H1 (cell line): ENCODE results near the gene RAB22A.

Experiments
- BCL11A ChIP-seq, 2 experiments: IDR thresholded peaks; one replicate each; pipeline ENCODE4 v1.6.1; 2011; ENCODE audit warnings: low read depth in 2 of 2, low read length in 2 of 2, mild to moderate bottlenecking in 2 of 2
- BRCA1 ChIP-seq: IDR thresholded peaks from 2 replicates; pipeline ENCODE4 v1.6.1; 2012; ENCODE audit warnings: low read depth, low read length, improper control_type of control experiment
- EP300 ChIP-seq, 2 experiments: IDR thresholded peaks; 1 replicate in 1 of 2; 2 replicates in 1 of 2; pipeline ENCODE4 v1.6.1; 2011 to 2012; ENCODE audit warnings: low read depth in 2 of 2, low read length in 2 of 2, mild to moderate bottlenecking in 2 of 2, borderline replicate concordance in 1 of 2, inconsistent platforms in 1 of 2, moderate library complexity in 1 of 2
- EZH2 ChIP-seq: fragments of 200-600 bp; sonication (generic); IDR thresholded peaks from 2 replicates; pipeline ENCODE4 v1.7.1; 2012; ENCODE audit warnings: low read depth, mild to moderate bottlenecking, moderate library complexity, low read length, inconsistent platforms; ENCODE audit not compliant: severe bottlenecking
- GABPA ChIP-seq: IDR thresholded peaks from 2 replicates; pipeline ENCODE4 v1.6.1; 2011; ENCODE audit warnings: mild to moderate bottlenecking, low read length, moderate library complexity, borderline replicate concordance; ENCODE audit not compliant: insufficient read depth
- POLR2A ChIP-seq, 2 experiments: IDR thresholded peaks; 1 replicate in 1 of 2; 2 replicates in 1 of 2; pipeline ENCODE4 v1.6.1; 2011; ENCODE audit warnings: low read depth in 2 of 2, low read length in 2 of 2, mild to moderate bottlenecking in 2 of 2; ENCODE audit errors: control extremely low read depth in 1 of 2
- POLR2AphosphoS5 ChIP-seq: IDR thresholded peaks from 2 replicates; pipeline ENCODE4 v1.6.1; 2011; ENCODE audit warnings: low read depth, low read length
- RNF2 ChIP-seq: fragments of 200-900, 300-1000 bp; sonication (generic); IDR thresholded peaks from 2 replicates; pipeline ENCODE4 v1.7.1; 2016; ENCODE audit warnings: borderline replicate concordance, low read depth, mild to moderate bottlenecking, antibody characterized with exemption, low read length; ENCODE audit not compliant: poor library complexity, severe bottlenecking; ENCODE audit errors: missing control alignments
- YY1 ChIP-seq: IDR thresholded peaks from 2 replicates; pipeline ENCODE4 v1.6.1; 2011; ENCODE audit warnings: low read depth, mild to moderate bottlenecking, low read length
- TF ChIP-seq, protein P1 (sequence below), 3 experiments: IDR thresholded peaks; 1 replicate in 2 of 3; 2 replicates in 1 of 3; pipeline versions ENCODE4 v1.5.1 to v1.6.1; 2011; ENCODE audit warnings: low read length in 3 of 3, mild to moderate bottlenecking in 3 of 3, inconsistent platforms in 2 of 3, low read depth in 1 of 3, moderate library complexity in 1 of 3; ENCODE audit not compliant: insufficient read depth in 1 of 3; ENCODE audit errors: control extremely low read depth in 1 of 3

GRCh38 chr20:58325912-58326311 lies 16.4 kb downstream of the RAB22A start:
- TF ChIP-seq, protein P1, sequence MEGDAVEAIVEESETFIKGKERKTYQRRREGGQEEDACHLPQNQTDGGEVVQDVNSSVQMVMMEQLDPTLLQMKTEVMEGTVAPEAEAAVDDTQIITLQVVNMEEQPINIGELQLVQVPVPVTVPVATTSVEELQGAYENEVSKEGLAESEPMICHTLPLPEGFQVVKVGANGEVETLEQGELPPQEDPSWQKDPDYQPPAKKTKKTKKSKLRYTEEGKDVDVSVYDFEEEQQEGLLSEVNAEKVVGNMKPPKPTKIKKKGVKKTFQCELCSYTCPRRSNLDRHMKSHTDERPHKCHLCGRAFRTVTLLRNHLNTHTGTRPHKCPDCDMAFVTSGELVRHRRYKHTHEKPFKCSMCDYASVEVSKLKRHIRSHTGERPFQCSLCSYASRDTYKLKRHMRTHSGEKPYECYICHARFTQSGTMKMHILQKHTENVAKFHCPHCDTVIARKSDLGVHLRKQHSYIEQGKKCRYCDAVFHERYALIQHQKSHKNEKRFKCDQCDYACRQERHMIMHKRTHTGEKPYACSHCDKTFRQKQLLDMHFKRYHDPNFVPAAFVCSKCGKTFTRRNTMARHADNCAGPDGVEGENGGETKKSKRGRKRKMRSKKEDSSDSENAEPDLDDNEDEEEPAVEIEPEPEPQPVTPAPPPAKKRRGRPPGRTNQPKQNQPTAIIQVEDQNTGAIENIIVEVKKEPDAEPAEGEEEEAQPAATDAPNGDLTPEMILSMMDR (IDR thresholded peaks at IDR 0.05; ENCODE audit: control extremely low read depth in 1 of 3, insufficient read depth in 1 of 3, low read depth in 1 of 3, low read length in 3 of 3), result no peak
- TF ChIP-seq RNF2 (no peak), YY1 (no peak), BCL11A (IDR thresholded peaks at IDR 0.05; ENCODE audit: low read depth in 2 of 2, low read length in 2 of 2) (no peak), EZH2 (no peak), EP300 (IDR thresholded peaks at IDR 0.05; ENCODE audit: borderline replicate concordance in 1 of 2, low read depth in 2 of 2, low read length in 2 of 2) (no peak), POLR2AphosphoS5 (no peak), BRCA1 (no peak), POLR2A (IDR thresholded peaks at IDR 0.05; ENCODE audit: control extremely low read depth in 1 of 2, low read depth in 2 of 2, low read length in 2 of 2) (no peak), GABPA (no peak)
